HuH-7 (cell line): ENCODE data around the gene HNRNPM.

Experiments
- DNase-seq: peaks from one replicate; pipeline ENCODE4 v3.0.0; 2011; ENCODE audit warnings: low spot score

HNRNPM gene

DNA sequence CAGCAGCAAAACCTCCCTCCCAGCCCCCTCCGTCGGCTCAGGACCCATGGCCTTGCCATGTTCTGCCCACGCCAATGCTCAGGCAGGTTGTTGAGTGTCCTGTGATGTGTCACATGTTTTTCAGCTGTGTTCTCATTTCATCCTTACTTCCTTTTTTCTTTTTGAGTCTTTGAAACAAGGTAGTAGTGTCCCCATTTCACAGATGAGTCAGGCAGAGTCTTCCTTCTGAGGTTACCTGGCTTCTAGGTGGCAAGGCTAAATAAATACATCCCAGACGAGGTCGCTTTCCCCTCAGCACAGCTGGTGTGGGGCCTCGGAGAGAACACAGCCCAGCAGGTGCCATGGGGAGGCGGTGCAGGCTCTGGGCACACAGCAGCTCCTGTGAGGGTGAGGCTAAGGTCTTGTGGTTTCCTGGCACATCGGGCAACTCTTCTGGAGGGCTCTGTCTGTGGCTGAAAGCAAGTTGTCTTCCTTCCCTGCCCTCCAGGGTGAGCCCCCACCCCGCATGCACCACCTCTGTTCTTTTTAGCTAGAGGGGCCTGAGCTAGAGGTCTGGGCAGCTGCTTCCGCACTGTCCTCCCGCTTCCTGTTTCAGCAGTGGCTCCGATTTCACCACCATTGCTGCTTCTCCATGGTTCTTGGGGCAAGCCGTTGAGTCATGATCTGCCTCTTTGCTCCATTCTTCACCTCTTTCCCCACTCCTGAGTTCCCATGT, 42.5 kb downstream of the HNRNPM start:
- no peak for DNase-seq

DNA sequence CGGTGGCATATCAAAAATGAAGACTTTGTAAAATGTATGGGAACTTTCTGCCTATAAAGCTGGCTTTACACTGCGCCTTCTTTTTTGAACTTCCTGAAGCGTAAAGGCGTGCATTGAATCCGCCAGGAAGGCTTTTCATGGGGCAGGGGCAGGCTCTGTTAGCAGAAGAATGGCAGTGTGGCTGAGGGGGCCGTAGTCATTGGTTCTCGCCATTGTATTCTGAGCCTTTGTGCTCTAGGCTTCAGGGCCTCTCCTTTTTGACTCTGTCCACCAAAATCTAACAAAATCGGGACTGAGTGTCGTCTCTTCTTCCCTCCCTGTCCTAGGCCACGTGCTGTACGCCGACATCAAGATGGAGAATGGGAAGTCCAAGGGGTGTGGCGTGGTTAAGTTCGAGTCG, 43.6 kb downstream of the HNRNPM start:
- DNase-seq, result no peak

DNA sequence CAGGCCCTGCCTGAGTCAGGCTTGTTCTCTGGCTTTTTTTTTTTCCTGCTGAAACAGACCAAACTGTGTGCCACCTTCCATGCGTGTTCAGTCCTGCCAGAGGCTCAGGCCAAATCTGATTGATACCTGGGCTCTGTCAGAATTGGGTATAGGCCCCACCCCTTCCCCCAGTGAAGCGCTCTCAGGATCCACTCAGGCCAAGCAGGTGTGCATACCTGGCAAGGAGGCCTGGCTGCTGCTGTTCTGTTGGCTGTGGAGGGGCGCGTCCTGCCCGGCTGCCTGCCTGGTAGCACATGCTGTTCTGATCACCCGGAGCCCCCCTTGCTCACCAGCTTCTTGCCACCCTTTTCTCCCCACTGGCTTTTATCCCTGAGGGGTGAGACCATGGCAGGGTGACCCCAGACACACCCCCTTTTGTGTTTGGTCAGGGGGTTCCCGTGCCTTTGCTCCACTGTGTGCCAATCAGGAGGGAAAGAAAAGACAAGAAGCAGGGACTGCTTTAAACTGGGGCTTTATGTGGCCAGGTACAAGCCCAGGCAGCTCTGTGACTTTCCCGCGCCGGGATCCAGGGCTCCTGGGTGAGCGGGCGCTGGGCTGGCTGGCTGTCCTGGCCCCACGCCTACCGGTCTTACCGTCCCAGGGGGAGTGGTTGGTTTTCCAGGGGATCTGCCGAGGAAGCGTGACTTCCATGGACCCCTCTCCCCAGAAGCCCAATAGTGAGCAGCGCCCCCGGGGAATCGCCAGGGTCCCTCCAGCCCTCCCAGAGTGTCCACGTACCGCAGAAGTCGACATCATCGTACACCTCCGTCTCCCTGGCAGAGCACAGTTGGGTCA, 45.0 kb downstream of the HNRNPM start:
- no peak for DNase-seq

DNA sequence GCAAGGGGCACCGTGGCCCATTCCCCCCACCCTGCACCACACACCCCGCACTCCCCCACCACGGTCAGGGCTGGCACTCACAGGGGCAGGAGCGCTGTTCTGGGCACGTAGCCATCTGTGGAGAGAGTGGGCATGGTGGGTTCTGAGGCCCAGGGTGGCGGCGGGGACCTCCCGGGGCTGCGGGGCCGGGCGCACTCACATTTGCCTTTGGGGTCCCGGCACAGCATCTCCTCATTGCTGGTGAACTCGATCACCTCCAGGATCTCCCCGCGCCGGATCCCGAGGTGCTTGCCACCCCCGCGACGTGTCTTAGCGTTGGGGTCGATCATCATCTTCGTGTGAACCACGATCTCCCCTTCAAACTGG, 45.6 kb downstream of the HNRNPM start:
- no peak for DNase-seq

DNA sequence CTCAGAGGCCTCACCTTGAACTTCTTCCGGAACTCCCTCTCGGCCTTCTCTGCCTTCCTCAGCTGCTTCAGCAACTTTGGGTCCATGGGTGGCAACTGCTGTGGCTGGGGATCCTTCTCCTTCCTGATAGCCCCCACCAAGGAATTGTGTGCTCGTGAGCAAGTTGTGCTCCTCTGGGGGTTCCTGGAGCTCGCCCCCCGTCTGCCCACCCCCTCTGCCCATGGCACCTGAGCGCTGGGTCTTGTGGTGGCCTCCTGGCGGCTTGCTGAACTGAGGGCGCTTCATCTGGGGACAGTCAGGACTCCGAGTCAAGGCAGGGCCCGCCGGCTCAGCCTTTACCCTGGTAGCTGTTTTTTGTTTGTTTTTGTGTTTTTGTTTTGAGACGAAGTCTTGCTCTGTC, 46.1 kb downstream of the HNRNPM start:
- DNase-seq, result no peak

DNA sequence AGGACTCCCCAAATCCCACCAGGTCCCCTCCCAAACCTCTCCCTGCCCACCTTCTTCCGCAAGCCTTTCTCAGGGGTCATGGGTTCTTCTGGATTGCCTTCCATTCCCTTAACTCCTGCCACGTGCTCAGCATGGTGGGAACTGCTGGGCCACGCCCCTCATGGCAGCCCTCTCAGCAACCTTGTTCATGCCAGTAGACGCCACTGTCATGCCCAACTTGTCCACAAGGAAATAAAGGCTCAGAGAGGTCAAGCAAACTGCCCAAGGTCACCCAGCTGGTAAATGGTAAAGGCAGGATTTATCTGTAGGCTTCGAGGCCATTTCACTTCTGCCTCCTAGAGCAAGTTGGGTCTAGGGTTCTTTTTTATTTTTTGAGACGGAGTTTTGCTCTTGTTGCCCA, 46.8 kb downstream of the HNRNPM start:
- no peak for DNase-seq

GRCh38 chr19:8494158-8494557, 49.4 kb downstream of the HNRNPM start:
- no peak for DNase-seq

DNA sequence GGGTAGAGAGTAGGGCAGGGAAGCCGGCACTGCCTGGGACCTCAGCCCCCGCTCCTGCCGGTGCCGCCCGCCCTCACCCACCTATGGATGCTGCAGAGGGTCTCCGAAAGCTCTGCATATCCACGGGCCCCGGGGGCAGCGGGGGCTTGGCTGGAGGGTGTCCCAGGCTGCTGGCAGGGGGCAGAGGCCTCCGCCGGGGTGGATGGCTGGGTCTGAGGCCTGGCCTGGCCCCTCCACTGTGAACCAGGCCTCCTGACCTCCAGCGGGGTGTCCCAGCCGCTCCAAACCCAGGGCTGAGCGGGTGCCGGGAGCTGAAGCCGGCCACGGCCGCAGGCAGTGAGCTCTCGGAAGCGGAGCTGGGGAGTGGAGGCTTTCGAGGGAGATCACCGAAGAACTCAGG, 53.5 kb downstream of the HNRNPM start:
- DNase-seq, result no peak

GRCh38 chr19:8499048-8499833, 54.5 kb downstream of the HNRNPM start:
- no peak for DNase-seq

DNA sequence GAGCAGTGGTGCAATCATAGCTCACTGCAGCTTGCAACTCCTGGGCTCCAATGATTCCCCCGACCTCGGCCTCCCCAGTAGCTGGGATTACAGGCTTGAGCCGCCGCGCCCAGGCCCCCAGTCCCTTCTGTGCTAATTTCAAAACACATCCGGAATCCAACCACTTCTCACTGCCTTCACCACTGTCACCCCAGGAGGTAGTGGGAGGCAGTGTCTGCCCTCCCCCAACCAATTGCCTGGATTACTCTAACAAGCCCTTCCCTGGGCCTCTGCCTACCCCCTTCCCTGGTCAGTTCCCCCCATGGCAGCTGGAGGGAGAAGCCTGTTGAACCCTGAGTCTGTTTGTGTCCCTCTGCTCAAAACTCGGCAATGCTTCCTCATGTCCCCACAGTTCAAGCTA, 55.4 kb downstream of the HNRNPM start:
- DNase-seq, result no peak

DNA sequence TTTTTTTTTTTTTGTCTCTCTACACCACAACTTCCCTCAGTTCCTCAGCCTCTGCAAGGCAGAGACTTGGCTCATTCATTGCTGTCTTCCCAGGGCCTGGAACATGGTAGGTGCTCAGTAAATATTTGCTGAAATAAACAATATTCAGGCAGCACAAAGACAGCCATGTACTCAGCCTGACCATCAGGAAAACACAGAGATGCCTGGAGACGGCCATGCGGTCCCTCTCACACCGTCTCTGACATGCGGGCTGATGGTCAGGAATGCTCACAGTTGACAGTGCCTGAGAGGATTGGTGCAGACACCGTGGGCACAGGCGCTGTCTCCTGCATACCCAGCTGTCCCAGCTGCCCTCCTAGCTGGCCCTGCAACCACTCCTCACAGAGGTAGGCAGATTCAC, 56.7 kb downstream of the HNRNPM start:
- no peak for DNase-seq

- no peak for DNase-seq
These were observed 57.2 kb downstream of the HNRNPM start for GRCh38 chr19:8501981-8502380.

GRCh38 chr19:8503510-8503909, 58.7 kb downstream of the HNRNPM start:
- DNase-seq, result no peak

- DNase-seq, result no peak
These were observed 59.4 kb downstream of the HNRNPM start for GRCh38 chr19:8504171-8504570.

DNA sequence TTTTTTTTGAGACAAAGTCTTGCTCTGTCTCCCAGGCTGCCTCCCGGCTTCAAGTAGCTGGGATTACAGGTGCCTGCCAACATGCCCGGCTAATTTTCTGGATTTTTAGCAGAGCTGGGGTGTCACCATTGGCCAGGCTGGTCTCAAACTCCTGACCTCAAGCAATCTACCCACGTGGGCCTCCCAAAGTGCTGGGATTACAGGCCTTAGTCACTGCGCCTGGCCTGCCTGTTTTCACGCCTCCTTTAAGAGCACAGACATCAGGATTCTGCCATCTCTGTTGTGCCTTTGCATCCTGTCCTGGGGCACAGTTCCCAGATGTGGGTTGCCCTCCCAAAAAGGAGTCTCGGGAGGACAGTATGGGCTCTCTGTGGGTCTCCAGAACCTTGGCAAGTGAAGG, 60.1 kb downstream of the HNRNPM start:
- DNase-seq, result no peak

- peak; percentile 97 for DNase-seq
These were observed 61.1 kb downstream of the HNRNPM start for GRCh38 chr19:8505680-8506401.

GRCh38 chr19:8506402-8506957, 61.7 kb downstream of the HNRNPM start:
- peak; percentile 41 for DNase-seq

GRCh38 chr19:8510589-8511115, 65.9 kb downstream of the HNRNPM start:
- no peak for DNase-seq

GRCh38 chr19:8511573-8512101, 66.9 kb downstream of the HNRNPM start:
- DNase-seq, result no peak

GRCh38 chr19:8512115-8512967, 67.6 kb downstream of the HNRNPM start:
- DNase-seq, result peak; percentile 74
